ENCODE results near the gene KANSL3.

DNA sequence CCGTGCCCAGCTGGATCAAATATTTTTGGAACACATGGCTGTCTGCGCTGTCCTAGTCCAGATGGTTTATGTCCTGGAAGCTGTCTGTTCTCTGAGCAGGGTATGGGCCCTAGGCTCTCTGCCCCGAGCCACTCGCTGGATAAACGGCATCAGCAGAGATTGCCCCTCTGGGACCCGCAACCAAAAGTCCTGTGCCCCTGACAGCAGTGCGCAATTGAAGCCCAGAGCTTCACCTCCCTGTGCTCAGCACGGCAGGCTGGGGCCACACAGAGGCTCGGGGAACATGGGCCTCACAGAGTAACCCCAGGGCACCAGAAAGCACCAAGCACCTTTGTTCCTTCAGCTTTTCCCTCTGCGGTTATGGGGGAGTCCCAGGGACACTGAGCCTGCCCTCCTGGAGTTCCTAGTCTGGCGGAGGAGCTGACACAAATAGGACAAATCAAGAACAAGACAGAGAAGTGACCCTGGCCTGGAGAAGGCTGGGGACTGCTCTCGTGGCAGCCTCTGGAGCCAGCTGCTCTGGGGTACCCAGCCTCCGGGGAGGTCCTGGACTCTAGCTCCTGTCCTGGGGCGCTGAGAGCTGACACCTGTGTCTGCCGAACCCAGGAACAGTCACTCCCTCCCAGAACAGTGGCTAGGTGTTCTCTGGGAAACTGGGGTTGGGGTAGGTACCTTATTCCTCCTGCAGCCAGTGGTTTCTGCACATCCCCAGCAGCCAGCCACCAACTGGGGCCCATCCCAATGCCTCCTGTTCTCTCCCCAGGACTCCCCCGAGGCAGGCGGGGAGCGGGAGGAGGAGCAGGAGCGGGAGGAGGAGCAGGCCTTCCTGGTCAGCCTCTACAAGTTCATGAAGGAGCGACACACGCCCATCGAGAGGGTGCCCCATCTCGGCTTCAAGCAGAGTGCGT is 89.3 kb downstream of the KANSL3 start:
- TF ChIP-seq POLR2AphosphoS5 (IDR thresholded peaks at IDR 0.05): no peak
- TF ChIP-seq, protein P1, sequence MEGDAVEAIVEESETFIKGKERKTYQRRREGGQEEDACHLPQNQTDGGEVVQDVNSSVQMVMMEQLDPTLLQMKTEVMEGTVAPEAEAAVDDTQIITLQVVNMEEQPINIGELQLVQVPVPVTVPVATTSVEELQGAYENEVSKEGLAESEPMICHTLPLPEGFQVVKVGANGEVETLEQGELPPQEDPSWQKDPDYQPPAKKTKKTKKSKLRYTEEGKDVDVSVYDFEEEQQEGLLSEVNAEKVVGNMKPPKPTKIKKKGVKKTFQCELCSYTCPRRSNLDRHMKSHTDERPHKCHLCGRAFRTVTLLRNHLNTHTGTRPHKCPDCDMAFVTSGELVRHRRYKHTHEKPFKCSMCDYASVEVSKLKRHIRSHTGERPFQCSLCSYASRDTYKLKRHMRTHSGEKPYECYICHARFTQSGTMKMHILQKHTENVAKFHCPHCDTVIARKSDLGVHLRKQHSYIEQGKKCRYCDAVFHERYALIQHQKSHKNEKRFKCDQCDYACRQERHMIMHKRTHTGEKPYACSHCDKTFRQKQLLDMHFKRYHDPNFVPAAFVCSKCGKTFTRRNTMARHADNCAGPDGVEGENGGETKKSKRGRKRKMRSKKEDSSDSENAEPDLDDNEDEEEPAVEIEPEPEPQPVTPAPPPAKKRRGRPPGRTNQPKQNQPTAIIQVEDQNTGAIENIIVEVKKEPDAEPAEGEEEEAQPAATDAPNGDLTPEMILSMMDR (IDR thresholded peaks at IDR 0.05): no peak
